ENCODE data around the gene NEK4. TPM values are rescaled to one million over a fixed set of nuclear protein-coding genes. Genes with fewer than 3 reads are reported as not detected.

The NEK4 gene
- total and polyA plus RNA-seq, 2 of the 13 experiments (the other 11 are each of a cell fraction or from before 2014, with no cell fraction given) = 16.5 to 38.0 TPM

- TF ChIP-seq ZNF382 (CRISPR knock-in tag; IDR thresholded peaks at IDR 0.05; ENCODE audit: borderline replicate concordance) = no peak
- 0 out of 2 replicates have a peak, but pooled peaks have one; percentile 25 for TF ChIP-seq ISL2 (CRISPR knock-in tag; IDR thresholded peaks at IDR 0.05)
- TF ChIP-seq PHB2 (IDR thresholded peaks at IDR 0.05; ENCODE audit: partially characterized antibody) = no peak
- peak; percentile 92 for TF ChIP-seq SAP130 (CRISPR knock-in tag; IDR thresholded peaks at IDR 0.05; ENCODE audit: low read depth)
- TF ChIP-seq MZF1 (CRISPR knock-in tag; IDR thresholded peaks at IDR 0.05; ENCODE audit: borderline replicate concordance) = no peak
- TF ChIP-seq TGIF2 (CRISPR knock-in tag; IDR thresholded peaks at IDR 0.05) = peak; percentile 61; the same call in 1 of the 2 replicates
- TF ChIP-seq ZNF619 (CRISPR knock-in tag; IDR thresholded peaks at IDR 0.05) = no peak
- TF ChIP-seq LCORL (IDR thresholded peaks at IDR 0.05) = no peak
- peak; percentile 43; the same call in 1 of the 2 replicates for TF ChIP-seq LCORL (CRISPR knock-in tag; IDR thresholded peaks at IDR 0.05)
- no peak for TF ChIP-seq ZNF510 (CRISPR knock-in tag; IDR thresholded peaks at IDR 0.05; ENCODE audit: low read depth)
- no peak for TF ChIP-seq KLF15 (CRISPR knock-in tag; IDR thresholded peaks at IDR 0.05; ENCODE audit: borderline replicate concordance)
- TF ChIP-seq HOXD1 (CRISPR knock-in tag; IDR thresholded peaks at IDR 0.05) = no peak
- no peak for TF ChIP-seq KMT2A (CRISPR knock-in tag; IDR thresholded peaks at IDR 0.05)
- no peak for TF ChIP-seq ZNF546 (CRISPR knock-in tag; conservative IDR thresholded peaks at IDR 0.05)
- TF ChIP-seq PRMT3 (CRISPR knock-in tag; IDR thresholded peaks at IDR 0.05; ENCODE audit: borderline replicate concordance, low read depth) = no peak
- no peak for TF ChIP-seq ATF3 (CRISPR knock-in tag; IDR thresholded peaks at IDR 0.05)
- TF ChIP-seq ZNF576 (CRISPR knock-in tag; IDR thresholded peaks at IDR 0.05) = no peak
- no peak for TF ChIP-seq ZNF543 (CRISPR knock-in tag; IDR thresholded peaks at IDR 0.05)
- no peak for TF ChIP-seq ZSCAN5A (CRISPR knock-in tag; IDR thresholded peaks at IDR 0.05; ENCODE audit: borderline replicate concordance)
- no peak for TF ChIP-seq GMEB2 (CRISPR knock-in tag; IDR thresholded peaks at IDR 0.05; ENCODE audit: low read depth)
- TF ChIP-seq ZNF850 (CRISPR knock-in tag; conservative IDR thresholded peaks at IDR 0.05) = no peak
- no peak for TF ChIP-seq ZNF337 (CRISPR knock-in tag; IDR thresholded peaks at IDR 0.05; ENCODE audit: borderline replicate concordance, low read depth)
- no peak for TF ChIP-seq SOX6 (IDR thresholded peaks at IDR 0.05)
- TF ChIP-seq SOX6 (CRISPR knock-in tag; IDR thresholded peaks at IDR 0.05) = peak; percentile 43; the same call in 1 of the 2 replicates
- no peak for TF ChIP-seq CEBPG (CRISPR knock-in tag; IDR thresholded peaks at IDR 0.05)
- no peak for TF ChIP-seq NFYC (CRISPR knock-in tag; IDR thresholded peaks at IDR 0.05)
- no peak for TF ChIP-seq MAF1 (CRISPR knock-in tag; IDR thresholded peaks at IDR 0.05; ENCODE audit: borderline replicate concordance)
- no peak for TF ChIP-seq POLR2AphosphoS2 (IDR thresholded peaks at IDR 0.05; ENCODE audit: low read depth, low read length)
- TF ChIP-seq ZFP36 (IDR thresholded peaks at IDR 0.05; ENCODE audit: borderline replicate concordance, low read depth, low read length, partially characterized antibody) = no peak
- no peak for TF ChIP-seq ZNF564 (CRISPR knock-in tag; IDR thresholded peaks at IDR 0.05)
These were observed 88.7 kb downstream of the NEK4 start (continued) for GRCh38 chr3:52682016-52682415.

All from HepG2 (cell line).